CD4-positive, alpha-beta T cell treated with Interleukin-21 for 1 hour (primary cell): ENCODE measurements around the gene ARNT2.

ENCODE experiments used
- DNase-seq: peaks from one replicate; pipeline ENCODE4 v3.0.0-alpha.2; 2020

ARNT2 gene

DNA sequence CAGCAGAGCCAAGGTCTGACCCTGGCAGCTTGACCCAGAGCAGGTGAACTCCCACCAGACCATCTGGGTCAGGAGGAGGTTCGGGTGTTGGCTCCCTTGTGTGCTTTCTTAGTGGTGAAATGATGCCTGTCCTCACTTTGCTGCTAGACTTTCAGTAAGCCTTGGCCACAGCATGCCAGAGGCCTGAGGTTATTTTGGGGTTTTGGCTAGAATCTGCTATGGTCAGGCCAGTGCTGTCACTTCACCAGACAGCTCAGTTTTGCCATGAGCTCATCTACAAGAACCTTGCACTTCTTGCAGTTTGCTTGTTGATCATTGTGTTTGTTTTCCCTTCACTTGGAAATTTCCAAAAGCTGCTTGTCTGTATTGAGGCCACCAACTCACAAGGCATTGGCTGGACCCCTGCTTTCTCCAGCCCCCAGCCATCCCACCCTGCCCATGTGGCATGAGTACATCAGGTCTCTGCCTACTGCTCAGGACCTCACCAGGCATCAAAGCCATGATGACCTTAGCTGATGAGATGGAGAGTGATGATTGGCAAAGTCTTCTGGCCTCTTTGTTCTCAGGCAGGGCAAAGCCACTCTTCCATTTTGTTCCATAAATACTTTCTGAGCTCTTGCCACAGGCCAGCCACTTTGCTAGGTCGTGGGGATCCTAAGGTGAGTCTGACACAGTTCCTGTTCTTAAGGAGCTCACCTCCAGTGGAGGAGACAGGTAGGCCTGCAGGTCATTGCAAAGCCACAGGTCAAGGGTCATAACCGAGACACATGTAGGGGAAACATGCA lies 122.6 kb downstream of the ARNT2 start:
- no peak for DNase-seq

DNA sequence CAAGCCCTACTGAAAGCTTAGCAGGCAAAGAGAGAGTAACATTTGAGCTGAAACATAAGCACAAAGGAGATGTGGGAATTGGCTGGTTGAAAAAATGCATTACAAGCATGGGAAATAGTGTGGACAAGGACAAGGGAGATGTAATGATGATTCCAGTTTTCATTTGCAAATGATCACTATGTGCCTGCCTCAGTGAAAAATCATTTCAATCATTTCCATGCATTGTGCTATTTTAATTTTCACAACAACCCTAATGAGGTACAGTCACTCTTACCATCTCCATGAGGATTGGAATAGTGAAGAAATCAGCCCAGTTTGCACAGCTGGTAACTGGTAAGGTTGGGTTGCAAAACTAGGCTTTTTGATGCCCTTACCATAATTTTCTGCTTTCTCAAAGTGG lies 123.2 kb downstream of the ARNT2 start:
- DNase-seq = no peak

DNA sequence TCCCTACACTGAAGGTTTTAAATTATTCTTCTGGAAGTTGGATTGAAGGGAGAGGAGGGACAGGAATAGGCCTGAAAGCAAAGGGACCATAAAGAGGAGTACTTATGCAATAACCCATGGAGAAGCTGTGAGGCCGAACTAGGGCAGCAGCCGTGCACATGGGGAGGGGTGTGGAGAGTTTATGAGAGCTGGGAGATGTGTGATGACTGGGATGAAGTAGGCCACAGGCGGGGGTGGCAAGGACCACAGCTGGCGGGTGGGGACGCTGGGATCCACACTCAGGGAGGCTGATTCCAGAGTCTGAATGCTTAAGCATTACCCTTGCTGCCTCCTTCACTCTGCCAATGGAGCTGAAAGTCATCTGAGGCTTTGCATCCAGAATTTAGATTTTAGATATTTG lies 123.8 kb downstream of the ARNT2 start:
- DNase-seq = no peak

DNA sequence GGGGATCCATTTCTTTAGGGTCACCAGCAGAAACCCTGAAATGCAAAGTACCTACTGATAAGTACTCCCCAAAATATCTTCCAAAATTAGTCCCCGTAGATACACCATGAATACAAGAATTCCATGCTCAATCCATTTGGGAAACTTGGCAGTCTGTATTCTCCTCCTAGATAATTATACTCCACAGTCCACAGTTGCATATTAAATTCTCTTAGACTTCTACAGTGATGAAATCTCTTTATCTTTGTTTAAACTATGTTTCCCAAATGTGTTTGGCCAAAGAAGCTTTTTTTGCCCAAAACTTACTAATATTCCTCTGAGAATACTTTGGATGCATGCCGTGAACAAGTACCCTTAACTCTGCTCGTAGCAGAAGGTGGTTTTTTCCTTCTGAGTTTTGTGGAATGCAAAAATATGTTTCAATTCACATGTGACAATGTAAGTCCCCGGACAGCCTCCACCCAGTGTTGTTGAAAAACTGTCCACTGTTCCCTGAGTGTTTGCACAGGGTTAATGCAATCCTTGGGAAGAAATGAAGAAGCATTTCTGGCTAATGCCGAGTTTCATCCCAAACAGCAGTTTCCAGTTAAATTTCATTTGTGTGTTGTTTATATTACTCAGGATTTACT lies 126.7 kb downstream of the ARNT2 start:
- no peak for DNase-seq

DNA sequence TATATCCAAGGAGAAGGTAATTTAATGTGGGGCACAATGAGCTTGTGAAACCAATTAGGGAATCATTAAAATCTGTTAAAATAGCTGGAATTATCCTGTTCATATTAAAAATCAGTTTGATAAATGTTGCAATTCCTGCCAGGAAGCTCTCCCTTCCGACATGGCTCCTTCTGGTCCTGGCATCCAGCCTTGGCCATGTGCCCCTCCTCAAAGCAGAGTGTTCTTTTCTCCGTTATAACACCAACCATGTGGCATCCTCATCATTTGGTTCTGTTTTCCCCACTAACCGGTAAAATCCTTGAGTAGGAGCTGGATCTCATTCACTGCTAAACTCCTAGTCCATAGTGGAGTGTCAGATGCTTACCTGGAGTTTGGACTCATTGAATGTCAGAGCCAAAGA lies 127.2 kb downstream of the ARNT2 start:
- no peak for DNase-seq

DNA sequence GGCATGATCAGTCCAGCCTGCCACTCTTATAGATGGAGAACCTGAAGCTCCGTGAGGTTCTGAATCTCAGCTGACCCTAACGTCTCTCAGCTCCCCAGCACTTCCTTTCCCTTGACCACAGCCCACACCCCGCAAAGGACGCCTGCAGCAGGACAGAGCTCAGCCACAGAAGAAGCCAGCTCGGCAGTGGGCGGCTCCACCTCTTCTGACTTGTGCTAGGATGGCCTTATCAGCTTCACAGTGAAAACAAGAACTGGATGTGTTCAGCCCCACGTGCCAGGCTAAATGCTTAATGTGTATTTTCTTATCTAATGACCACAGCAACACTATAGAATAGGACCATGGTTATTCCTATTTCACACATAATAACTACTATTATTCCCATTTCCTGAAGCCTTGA lies 127.6 kb downstream of the ARNT2 start:
- no peak for DNase-seq

DNA sequence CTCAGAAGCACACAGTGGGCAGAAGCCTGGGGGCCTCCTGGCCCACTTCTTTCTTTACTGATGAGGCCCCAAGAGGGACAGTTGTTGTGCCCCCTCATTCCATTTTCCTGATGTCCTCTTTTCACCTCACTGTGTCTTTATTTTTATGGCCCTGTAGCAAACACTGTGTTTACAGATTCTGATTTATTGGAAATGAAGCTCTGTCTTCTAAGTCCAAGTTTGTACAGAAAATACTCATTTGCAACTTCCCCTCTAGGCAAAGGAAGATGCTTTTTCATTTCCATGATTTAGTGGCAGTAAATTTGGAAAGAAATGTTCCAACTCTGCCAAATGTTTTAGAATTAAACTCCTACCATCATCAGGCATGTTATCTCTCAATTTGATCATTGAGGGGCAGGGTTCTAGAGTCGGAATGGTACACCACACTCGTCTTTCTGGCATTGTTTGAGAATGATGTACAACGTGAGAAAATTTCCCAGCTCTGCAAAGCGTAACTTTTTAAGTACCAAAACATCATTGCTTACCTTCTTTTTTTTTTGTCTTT lies 129.7 kb downstream of the ARNT2 start:
- DNase-seq = no peak

DNA sequence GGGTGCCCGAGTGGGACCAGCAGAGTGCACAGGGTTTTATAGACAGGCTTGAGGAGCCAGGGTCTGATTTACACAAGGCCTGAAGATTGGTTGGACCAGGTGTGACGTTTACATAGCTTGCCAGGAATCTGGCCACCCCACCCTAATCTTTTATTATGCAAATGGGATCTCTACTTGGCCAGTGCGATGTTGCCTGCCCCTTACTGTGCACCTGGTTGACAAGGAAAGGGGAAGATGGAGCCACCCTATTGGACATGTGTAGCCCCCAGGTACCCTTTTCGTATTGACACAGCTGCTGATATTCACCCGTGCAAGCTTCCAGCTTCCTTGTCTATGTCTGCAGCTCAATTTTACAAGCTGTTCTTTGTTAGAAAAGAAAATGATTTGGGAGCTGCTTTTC lies 132.0 kb downstream of the ARNT2 start:
- no peak for DNase-seq

DNA sequence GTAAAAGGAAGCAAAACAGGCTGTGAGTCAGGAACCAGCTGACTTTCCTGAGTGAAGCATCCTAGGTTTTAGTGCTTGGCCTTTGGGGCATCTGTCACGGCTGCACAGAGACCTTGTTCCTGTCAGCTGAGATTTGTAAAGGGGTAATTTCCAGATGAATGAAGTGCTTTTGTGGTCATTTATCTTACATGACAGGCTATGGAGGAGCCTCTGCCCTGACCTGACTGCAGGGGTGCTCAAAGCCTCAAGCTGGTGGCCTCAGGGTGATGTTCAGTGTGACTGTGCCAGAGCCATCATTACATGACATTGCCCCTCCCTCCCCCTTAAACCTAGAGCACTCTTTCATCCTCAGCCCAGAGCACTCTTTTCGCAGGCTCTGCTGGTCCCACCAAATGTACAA lies 132.5 kb downstream of the ARNT2 start:
- no peak for DNase-seq

DNA sequence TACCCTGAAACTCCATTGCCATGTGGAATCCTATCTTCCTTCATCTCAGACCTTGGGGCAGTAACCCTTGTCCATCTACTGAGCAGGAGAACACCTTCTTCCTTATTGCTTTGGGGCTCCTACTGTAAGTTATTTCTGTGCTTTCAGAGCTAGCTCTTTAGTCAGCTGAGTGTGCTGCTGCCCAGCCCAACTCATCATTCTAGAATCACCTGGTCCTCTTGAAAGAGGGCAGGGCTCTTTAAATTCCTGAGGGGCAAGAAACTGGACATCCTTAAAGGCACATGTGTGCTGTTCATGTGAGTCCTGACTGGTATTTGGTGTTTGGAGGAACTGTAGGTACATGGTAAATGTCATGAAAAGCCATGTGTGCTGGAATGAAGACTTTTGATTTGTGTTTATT lies 140.9 kb downstream of the ARNT2 start:
- DNase-seq = no peak

DNA sequence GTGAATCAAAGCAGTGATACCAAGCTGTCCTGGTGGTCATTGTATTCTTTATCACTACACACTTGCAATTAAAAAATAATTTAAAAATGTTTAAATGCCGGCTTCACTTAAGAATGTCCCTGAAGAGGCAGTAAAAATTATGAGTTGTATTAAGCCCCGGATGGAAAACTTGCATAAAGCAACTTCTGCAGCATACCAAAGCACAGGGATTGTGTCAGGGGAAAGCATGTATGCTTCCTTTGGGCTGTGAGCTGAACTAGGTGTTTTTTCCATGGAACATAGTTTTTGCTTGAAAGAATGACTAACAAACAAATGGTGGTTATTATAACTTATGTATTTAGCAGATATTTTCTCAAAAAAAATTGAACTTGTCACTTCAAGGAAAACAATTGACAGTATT lies 143.1 kb downstream of the ARNT2 start:
- no peak for DNase-seq

DNA sequence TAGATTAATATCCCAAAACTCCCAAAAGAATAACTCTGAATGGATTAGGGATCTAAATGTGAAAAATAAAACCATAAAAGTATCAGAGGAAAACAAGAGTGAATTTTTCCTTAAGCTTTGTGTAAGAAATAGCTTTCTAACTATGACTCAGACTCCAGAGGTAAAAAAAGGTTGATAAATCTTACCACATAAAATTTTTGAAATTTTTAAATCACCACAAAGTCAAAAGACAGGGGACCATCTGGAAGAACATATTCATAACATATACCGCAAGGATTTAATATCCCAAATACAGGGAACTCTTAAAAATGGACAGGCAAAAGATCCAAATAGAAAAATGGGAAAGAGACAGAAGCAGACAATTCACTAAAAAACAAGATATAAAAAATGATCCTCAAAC lies 145.0 kb downstream of the ARNT2 start:
- DNase-seq = no peak

DNA sequence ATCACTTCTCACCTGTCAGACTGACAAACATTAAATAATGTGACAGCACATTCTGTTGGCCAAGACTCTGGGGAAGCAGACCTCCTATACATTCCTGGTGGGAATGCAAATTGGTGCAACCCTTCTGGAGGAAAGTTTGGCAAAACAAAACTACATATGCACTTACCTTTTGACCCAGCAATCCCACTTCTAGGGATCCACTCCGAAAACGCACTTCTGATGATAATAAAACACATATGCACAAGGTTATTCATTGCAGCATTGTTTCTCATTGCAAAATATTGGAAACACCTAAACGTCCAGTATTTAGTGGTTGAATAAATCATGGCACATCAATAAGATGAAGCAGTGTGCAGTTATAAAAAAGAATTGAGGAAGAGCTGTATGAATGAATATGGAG lies 145.5 kb downstream of the ARNT2 start:
- DNase-seq = no peak

DNA sequence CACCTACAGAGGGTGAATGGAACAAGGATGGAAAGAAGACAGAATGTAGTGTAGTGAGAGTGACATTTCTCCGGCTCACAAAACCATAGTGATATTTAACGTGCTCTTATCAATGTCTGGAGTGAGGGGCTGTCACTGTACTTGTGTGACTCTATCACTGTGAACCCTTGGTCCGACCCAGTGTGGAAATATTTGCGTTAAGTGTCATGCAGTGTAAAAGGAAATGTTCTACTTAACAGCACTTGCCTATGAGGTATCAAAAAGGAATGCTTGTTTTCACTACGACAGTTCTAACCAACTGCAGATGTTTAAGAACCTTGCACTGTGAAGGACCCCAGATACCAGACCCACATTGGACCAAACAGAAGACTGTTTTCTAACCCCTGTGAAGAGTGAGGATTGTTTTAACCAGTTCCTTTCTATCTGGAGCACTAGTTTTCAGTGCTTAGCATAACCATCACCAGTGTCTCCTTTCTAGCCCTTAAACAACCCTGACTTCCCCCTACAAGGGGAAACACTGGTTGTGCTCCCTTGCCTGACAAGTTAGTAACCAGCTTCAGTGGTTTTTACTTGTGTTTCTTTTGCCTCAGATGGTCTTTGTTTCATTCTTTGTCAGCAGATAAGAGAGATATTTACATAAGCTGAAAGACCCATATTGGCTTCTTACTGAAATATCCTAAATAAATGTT lies 146.2 kb downstream of the ARNT2 start:
- DNase-seq = no peak

DNA sequence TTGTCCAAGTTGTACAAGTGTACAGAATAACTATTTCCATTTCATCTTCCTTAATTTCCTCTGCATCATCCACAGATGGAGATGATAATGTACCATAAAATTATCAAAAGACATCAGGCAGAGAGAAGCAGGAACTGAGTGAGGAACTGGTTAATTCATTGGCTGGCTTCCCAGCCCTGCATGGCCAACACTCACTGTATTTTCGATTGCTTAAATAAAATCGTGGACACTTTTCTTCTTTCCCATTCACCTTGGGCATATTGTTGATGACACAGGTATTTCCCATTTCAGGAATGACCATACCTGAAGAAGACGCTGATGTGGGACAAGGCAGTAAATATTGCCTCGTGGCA lies 146.7 kb downstream of the ARNT2 start:
- no peak for DNase-seq

DNA sequence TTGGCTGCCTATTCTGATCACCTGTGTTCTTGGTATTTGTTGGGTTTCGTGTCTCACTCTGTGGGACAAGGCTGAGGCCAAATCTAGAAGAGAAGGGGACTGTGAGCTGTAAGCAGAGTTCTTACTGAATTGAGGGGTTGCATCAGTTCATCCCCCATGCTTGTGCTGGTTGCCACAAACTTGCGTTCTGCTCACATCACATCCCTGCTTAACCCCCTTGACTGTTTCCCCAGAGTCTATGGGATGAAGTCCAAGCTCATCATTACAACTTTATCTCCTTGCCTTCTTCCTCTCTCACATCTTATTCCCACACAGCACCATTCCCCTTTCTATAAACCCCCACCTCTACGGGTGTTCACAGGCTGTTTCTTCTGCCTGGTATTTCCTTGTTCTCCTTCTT lies 147.2 kb downstream of the ARNT2 start:
- no peak for DNase-seq

DNA sequence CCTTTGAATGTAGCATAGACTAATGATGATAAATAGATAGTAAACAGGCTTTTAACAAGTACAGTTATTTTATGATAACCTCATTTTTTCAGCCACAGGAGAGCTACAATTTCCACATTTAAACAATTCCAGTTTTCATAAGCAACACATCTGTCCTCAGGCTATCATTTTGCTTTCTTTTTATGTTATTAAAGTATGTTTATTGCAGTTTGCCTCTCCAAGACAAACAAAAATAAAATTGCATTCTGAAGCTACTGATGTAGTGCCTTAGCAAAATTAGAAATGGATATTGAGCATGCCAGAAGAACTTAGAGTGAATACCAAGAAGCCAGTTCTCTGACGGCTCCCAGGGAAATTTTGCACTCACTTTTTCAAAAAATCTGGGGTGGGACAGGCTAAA lies 150.4 kb downstream of the ARNT2 start:
- DNase-seq = no peak

DNA sequence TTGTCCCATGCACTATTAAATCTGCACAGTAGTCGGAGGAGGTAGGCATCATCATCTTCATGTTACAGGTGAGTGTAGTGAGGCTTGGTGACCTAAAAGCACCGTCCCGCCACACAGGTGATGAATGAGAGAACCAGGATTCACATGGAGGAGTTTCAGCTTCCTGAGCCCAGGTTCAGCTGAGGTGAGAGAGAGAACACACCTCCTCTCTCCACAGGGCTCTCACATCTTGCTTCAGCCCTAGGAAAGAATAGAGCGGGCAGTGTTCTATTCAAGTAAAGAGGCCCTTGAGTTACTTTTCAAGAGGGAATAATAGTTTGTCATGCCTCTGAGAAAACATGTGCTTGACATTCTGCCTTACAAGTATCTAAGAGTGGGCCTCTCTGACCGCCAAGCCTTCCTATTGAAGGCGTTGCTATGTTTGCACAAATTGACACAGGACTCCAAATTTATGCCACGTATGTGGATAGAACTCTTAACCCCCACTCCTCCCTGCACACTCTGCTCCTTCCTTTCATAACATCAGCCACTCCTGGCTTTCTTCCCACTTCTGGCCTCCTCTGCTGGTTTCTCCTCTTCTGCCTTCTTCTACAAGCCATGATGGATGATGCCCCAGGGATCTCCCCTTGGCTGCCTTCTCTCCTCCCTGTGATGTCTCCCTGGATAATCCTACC lies 152.6 kb downstream of the ARNT2 start:
- no peak for DNase-seq

DNA sequence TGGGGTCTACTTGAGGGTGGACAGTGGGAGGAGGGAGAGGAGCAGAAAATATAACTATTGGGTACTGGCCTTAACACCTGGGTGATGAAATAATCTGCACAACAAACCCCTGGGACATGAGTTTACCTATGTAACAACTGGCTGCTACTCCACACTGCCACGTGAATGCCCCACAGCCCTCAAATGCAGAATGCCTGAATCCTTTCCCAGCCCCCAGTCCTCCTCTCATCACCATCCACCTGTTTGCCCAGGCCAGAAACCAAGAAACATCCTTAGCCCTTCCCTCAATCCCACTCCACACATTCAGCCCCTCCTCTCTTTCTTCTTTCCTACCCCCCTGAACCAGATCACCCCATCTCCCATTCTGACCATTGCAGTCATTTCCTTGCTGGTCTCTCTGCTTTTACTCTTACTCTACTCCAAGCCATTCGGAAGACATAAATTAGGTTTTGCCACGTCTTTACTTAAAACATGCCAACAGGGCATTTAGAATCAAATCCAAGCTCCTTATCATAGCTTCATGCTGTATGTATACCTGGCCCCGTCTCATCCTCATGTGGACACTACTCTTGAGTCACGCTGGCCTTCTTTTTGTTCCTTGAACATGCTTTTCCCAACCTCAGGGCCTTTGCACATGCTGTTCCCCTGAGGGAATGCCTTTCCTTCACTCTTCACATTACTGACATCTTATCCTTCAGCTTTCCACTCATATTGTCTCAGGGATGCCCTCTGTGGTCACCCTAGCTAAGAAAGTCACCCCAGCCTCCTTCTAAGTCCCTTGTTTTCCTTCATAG lies 153.5 kb downstream of the ARNT2 start:
- DNase-seq = no peak

DNA sequence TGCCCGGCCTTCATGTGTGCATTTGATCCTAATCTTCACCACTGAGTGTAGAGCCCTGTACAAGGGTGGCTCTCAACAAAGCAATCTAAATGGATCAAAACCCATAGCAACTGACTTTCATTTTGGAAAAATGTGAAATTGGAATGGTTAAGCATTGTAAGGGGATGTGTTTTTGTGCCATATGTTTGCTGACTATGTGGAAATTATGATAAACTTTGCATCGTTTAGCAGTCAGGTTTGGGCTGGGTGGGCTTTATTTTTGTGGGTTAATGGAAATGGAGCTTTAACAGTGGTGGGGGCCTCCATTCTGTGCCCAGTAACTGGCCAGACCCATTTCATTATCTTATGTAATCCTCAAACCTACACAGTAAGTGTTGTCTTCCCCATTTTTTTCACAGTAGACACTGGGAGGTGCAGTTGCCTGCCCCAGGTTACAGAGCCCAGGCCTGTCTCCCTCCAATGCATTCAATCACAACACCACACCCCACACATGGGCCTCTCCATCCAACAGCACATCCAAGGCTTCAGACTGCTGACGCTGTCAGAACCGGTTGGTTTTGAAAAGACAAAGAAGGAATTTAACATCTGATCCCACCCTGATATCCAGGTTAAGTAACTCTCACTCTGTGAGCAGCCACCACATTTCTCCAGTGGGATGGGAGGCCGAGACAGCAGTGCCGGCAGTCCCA lies 154.6 kb downstream of the ARNT2 start:
- DNase-seq = no peak

DNA sequence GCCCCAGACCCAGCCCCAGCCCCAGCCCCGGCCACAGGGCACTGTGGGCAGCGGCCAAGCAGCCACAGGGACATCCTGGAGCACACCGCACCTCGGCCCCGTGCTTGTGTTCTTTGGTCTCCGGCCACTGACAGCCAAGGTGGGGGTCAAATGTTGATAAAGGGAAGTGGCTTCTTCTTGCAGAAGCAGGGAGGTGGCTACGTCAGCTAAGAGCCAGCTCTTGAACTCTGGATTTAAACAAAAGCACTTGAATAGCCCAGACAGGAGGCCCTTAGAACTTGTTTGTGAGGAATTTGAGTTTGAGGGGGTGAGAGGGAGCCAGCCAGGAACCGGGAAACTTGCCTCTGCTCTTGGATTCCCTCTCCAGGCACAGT lies 155.1 kb downstream of the ARNT2 start:
- no peak for DNase-seq

DNA sequence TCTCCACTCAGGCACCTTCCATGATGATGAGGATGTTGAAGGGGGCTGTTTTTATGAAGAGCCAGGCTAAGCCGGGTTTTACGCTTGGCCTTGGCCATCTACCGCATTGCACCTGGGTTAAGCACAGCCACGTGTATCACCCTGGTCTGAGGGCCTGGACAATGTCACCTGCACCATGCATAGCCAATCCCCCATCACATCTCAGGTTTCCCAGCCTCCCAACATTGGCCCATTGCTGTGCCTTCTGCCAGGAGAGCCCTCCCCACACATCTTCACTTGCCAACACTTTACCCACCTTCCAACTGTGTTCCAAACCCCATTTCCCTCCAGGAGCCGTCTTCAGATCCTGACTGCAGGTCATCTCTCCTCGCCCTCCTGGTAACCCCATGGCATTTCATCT lies 155.6 kb downstream of the ARNT2 start:
- DNase-seq = no peak
